Choroid plexus epithelial cell (primary cell): ENCODE results near the gene FLT3LG.
"Not testable (repeated sequence)": the region's sequence is repeated elsewhere in the genome, so short reads cannot be mapped to it uniquely, and the experiment has no call there.

Experiments used
- DNase-seq: peaks from one replicate; pipeline ENCODE4 v3.0.0-alpha.2; 2010; ENCODE audit warnings: low read depth
- H3K4me3 ChIP-seq: 2 replicates; pipeline ENCODE4 v1.5.1; 2011; ENCODE audit warnings: low read depth, mild to moderate bottlenecking, control low read depth, low read length, moderate library complexity
- CTCF ChIP-seq: conservative IDR thresholded peaks from 2 replicates; pipeline ENCODE4 v1.5.1; 2011; ENCODE audit warnings: low read depth, mild to moderate bottlenecking, control low read depth, inconsistent platforms, low read length, moderate library complexity

FLT3LG gene

GRCh38 chr19:49455773-49456172 lies 18.2 kb upstream of the FLT3LG start:
- TF ChIP-seq CTCF = no peak
- DNase-seq = no peak
- H3K4me3 ChIP-seq = no peak overlapping the region

- no peak for DNase-seq
- TF ChIP-seq CTCF = no peak
- no peak overlapping the region for H3K4me3 ChIP-seq
Observed at GRCh38 chr19:49456326-49456725, 17.7 kb upstream of the FLT3LG start.

- DNase-seq = no peak
- no peak for TF ChIP-seq CTCF
- no peak overlapping the region for H3K4me3 ChIP-seq
Observed at GRCh38 chr19:49458567-49458903, 15.5 kb upstream of the FLT3LG start.

- no peak overlapping the region for H3K4me3 ChIP-seq
- TF ChIP-seq CTCF = no peak
- no peak for DNase-seq
Observed at GRCh38 chr19:49459388-49459787, 14.6 kb upstream of the FLT3LG start.

GRCh38 chr19:49461130-49461529 lies 12.9 kb upstream of the FLT3LG start:
- DNase-seq = not testable (repeated sequence)

GRCh38 chr19:49461656-49462055 lies 12.4 kb upstream of the FLT3LG start:
- no peak overlapping the region for H3K4me3 ChIP-seq
- DNase-seq = no peak
- no peak for TF ChIP-seq CTCF

More at GRCh38 chr19:49461130-49461529, 12.9 kb upstream of the FLT3LG start:
- not testable (repeated sequence) for H3K4me3 ChIP-seq

GRCh38 chr19:49462492-49462891 lies 11.5 kb upstream of the FLT3LG start:
- TF ChIP-seq CTCF = no peak
- no peak for DNase-seq
- no peak overlapping the region for H3K4me3 ChIP-seq
